HepG2 (cell line): ENCODE data around the gene JPH3. TPM values are rescaled to one million over a fixed set of nuclear protein-coding genes. Genes with fewer than 3 reads are reported as not detected.

Source experiments
- ATAC-seq: fragments of 200-7000 bp; cut with Tn5 transposase; 3 replicates; pipeline ENCODE4 v1.9.1; 2020; ENCODE audit warnings: mild to moderate bottlenecking, moderate library complexity
- BruUV-seq: library from RNA; stranded (reverse); fragments of 400-500 nt; replicated peaks from 2 replicates; lab custom pipeline; 2021; lab: Mats Ljungman, UMichigan
- CTCF ChIA-PET: fragments of 300-600 bp; formaldehyde crosslinking; extraction: SDS; loops from one replicate; lab custom pipeline; 2021; ENCODE audit warnings: low total read pairs, inconsistent platforms, low intra/inter-chr PET ratio; lab: Yijun Ruan, JAX
- POLR2A ChIA-PET: fragments of 350-600 bp; sonication (Branson Sonifier 250); formaldehyde crosslinking; loops from one replicate; lab custom pipeline; 2020; ENCODE audit warnings: antibody characterized with exemption, inconsistent platforms; lab: Yijun Ruan, JAX
- DNase-seq: peaks from one replicate; pipeline ENCODE4 v3.0.0-alpha.2; 2015; ENCODE audit warnings: low spot score
- FAIRE-seq: peaks from 3 replicates; lab custom pipeline; 2011; peaks lifted over from hg19 to GRCh38; lab: Jason Lieb, UNC
- H2AFZ ChIP-seq: one replicate; pipeline ENCODE4 v1.6.1; 2011; ENCODE audit warnings: low read length, inconsistent platforms
- H3K27ac ChIP-seq: fragments of 300-600 bp; 3 replicates; pipeline ENCODE4 v1.8.0; 2011; ENCODE audit warnings: mixed run types, mild to moderate bottlenecking, mixed read lengths, low read length, inconsistent platforms; ENCODE audit not compliant: insufficient read depth; ENCODE audit errors: extremely low read length
- H3K27me3 ChIP-seq, 2 experiments: fragments of 200-600 bp in 1 of 2; 2 replicates in 1 of 2; 3 replicates in 1 of 2; pipeline versions ENCODE4 v1.6.0 to v1.8.0; 2011; ENCODE audit warnings: low read length in 2 of 2, mild to moderate bottlenecking in 2 of 2, moderate library complexity in 2 of 2, inconsistent platforms in 1 of 2; ENCODE audit not compliant: insufficient read depth in 2 of 2, control insufficient read depth in 1 of 2
- H3K36me3 ChIP-seq, 2 experiments: fragments of 200-600 bp in 1 of 2; replicated peaks in 1 of 2; 2 replicates in 1 of 2; 3 replicates in 1 of 2; pipeline versions ENCODE4 v1.5.1 to v1.8.0; 2011; ENCODE audit warnings: low read length in 2 of 2, inconsistent platforms in 1 of 2; ENCODE audit not compliant: insufficient read depth in 2 of 2, control insufficient read depth in 1 of 2
- H3K4me1 ChIP-seq: 2 replicates; pipeline ENCODE4 v1.5.1; 2012; ENCODE audit warnings: low read length, inconsistent platforms; ENCODE audit not compliant: insufficient read depth
- H3K4me2 ChIP-seq: 2 replicates; pipeline ENCODE4 v1.6.0; 2011; ENCODE audit warnings: low read depth, low read length, inconsistent platforms
- H3K4me3 ChIP-seq, 3 experiments: fragments of 200-600 bp in 1 of 3; sonication (generic), shearing (Covaris generic) in 1 of 3; replicated peaks in 1 of 3; 2 replicates each; pipeline ENCODE4 v1.5.1; 2011 to 2016; ENCODE audit warnings: low read length in 3 of 3, inconsistent platforms in 2 of 3, low read depth in 2 of 3, mild to moderate bottlenecking in 2 of 3, control low read depth in 1 of 3, mixed read lengths in 1 of 3; ENCODE audit not compliant: insufficient read depth in 1 of 3
- H3K79me2 ChIP-seq: one replicate; pipeline ENCODE4 v1.6.1; 2011; ENCODE audit warnings: low read length, inconsistent platforms; ENCODE audit not compliant: insufficient read depth
- H3K9ac ChIP-seq: 2 replicates; pipeline ENCODE4 v1.6.0; 2011; ENCODE audit warnings: mild to moderate bottlenecking, low read depth, low read length, inconsistent platforms; ENCODE audit not compliant: insufficient read depth
- H3K9me3 ChIP-seq: 2 replicates; pipeline ENCODE4 v1.5.1; 2012; ENCODE audit warnings: mild to moderate bottlenecking, low read length
- H4K20me1 ChIP-seq: 2 replicates; pipeline ENCODE4 v1.6.0; 2011; ENCODE audit warnings: inconsistent platforms, mild to moderate bottlenecking, low read length, moderate library complexity; ENCODE audit not compliant: insufficient read depth
- AHDC1 ChIP-seq: sonication (generic); formaldehyde crosslinking; IDR thresholded peaks from 2 replicates; pipeline ENCODE4 v1.5.1; 2020; ENCODE audit warnings: mild to moderate bottlenecking, missing genetic modification reagents, borderline replicate concordance
- ARNTL ChIP-seq: sonication (generic); formaldehyde crosslinking; IDR thresholded peaks from 2 replicates; pipeline ENCODE4 v1.4.0; 2020; ENCODE audit warnings: mild to moderate bottlenecking, missing genetic modification reagents
- CHD2 ChIP-seq: IDR thresholded peaks from 2 replicates; pipeline ENCODE4 v1.6.1; 2011; ENCODE audit warnings: low read depth, low read length, improper control_type of control experiment
- POLR2A ChIP-seq, 2 experiments: IDR thresholded peaks; 2 replicates each; pipeline ENCODE4 v1.6.1; 2011; ENCODE audit warnings: low read depth in 2 of 2, low read length in 2 of 2, mild to moderate bottlenecking in 1 of 2, moderate library complexity in 1 of 2; ENCODE audit not compliant: insufficient read depth in 1 of 2
- SMC3 ChIP-seq: IDR thresholded peaks from 2 replicates; pipeline ENCODE4 v1.6.1; 2011; ENCODE audit warnings: low read length, improper control_type of control experiment
- YEATS2 ChIP-seq: sonication (generic); formaldehyde crosslinking; IDR thresholded peaks from 2 replicates; pipeline ENCODE4 v1.4.0; 2020; ENCODE audit warnings: missing genetic modification reagents, borderline replicate concordance
- ZEB1 ChIP-seq: IDR thresholded peaks from 2 replicates; pipeline ENCODE4 v1.6.1; 2012; ENCODE audit warnings: mild to moderate bottlenecking, low read depth, inconsistent platforms; ENCODE audit not compliant: insufficient replicate concordance
- ZNF660 ChIP-seq: sonication (generic); formaldehyde crosslinking; IDR thresholded peaks from 2 replicates; pipeline ENCODE4 v1.5.1; 2020; ENCODE audit warnings: mild to moderate bottlenecking, low read depth, missing genetic modification reagents, borderline replicate concordance
- WGBS: methylation state at CpG from one replicate; pipeline ENCODE4 v1.1.6; 2017; ENCODE audit warnings: low lambda C conversion rate; 5-methylcytosine and 5-hydroxymethylcytosine counted together
- in situ Hi-C: cut with HindIII; loops from 2 replicates; pipeline ENCODE4 v1.10.0; 2017; ENCODE audit warnings: low pct_unique_long_range_greater_than_20kb; ENCODE audit not compliant: extremely low pct_ligation_motif_present
- intact Hi-C: fragments of 100-400 bp; cut with micrococcal nuclease; formaldehyde crosslinking; loops from one replicate; pipeline ENCODE4 v1.10.0; 2022; ENCODE audit not compliant: unreplicated experiment
- polyA plus RNA-seq, 8 experiments: library from polyadenylated mRNA; depleted of rRNA in 3 of 8; stranded (reverse) in 7 of 8; unstranded in 1 of 8; fragments of >200 nt; fragmentation: Illumina TruSeq in 4 of 8; extraction: Trizol in 4 of 8; gene quantifications; 2 replicates each; pipeline versions ENCODE4 v1.2.1 to v1.2.3, GENCODE V29; 2011 to 2016; ENCODE audit warnings: low read depth in 4 of 8, missing spikeins in 1 of 8, mixed read lengths in 1 of 8; ENCODE audit not compliant: insufficient read depth in 1 of 8
- total RNA-seq, 5 experiments: library from RNA; depleted of rRNA; stranded (reverse); fragments of >200 nt; fragmentation: Illumina TruSeq; extraction: Trizol; gene quantifications; 2 replicates each; pipeline ENCODE4 v1.2.3, GENCODE V29; 2016; ENCODE audit warnings: low read depth in 1 of 5

Gene JPH3
- total and polyA plus RNA-seq, 2 of the 13 experiments (the other 11 are each of a cell fraction or from before 2014, with no cell fraction given): not detected

GRCh38 chr16:87710887-87711286 is 108.6 kb downstream of the JPH3 start:
- no peaks in the 10 kb centered on the region for H3K79me2 ChIP-seq
- WGBS: 92% methylated on average over 10 of the region's 12 CpGs
- ATAC-seq: no peak
- H4K20me1 ChIP-seq: peaks cover 12% of the 10 kb centered on the region
- H3K9ac ChIP-seq: no peak overlapping the region
- no peak for FAIRE-seq
- CTCF ChIA-PET: no interaction called here
- DNase-seq: no peak
- peaks cover 54 to 58% of the 10 kb centered on the region in 2 experiments for H3K36me3 ChIP-seq
- H3K27ac ChIP-seq: no peak overlapping the region
- no peak overlapping the region for H2AFZ ChIP-seq
- POLR2A ChIA-PET: no interaction called here
- intact Hi-C loops (no loop called here), in situ Hi-C loops (no loop called here)
- H3K4me1 ChIP-seq: peaks cover 10% of the 10 kb centered on the region
- no peak overlapping the region for H3K4me2 ChIP-seq
- BruUV-seq: no TSS peak
- no peaks in the 10 kb centered on the region for H3K27me3 ChIP-seq
- H3K9me3 ChIP-seq: no peaks in the 10 kb centered on the region
- TF ChIP-seq CHD2: no peak
- no peak for TF ChIP-seq ARNTL (CRISPR knock-in tag)
- no peak for TF ChIP-seq SMC3
- TF ChIP-seq ZNF660 (CRISPR knock-in tag): no peak
- TF ChIP-seq AHDC1 (CRISPR knock-in tag): no peak
- TF ChIP-seq POLR2A (IDR thresholded peaks at IDR 0.05; ENCODE audit: insufficient read depth in 1 of 2, low read depth in 2 of 2, low read length in 2 of 2): no peak
- no peak for TF ChIP-seq ZEB1
- TF ChIP-seq YEATS2 (CRISPR knock-in tag): no peak
- H3K4me3 ChIP-seq: no peak overlapping the region
